Measurements from ENCODE around the gene TBC1D5.

Gene TBC1D5

DNA sequence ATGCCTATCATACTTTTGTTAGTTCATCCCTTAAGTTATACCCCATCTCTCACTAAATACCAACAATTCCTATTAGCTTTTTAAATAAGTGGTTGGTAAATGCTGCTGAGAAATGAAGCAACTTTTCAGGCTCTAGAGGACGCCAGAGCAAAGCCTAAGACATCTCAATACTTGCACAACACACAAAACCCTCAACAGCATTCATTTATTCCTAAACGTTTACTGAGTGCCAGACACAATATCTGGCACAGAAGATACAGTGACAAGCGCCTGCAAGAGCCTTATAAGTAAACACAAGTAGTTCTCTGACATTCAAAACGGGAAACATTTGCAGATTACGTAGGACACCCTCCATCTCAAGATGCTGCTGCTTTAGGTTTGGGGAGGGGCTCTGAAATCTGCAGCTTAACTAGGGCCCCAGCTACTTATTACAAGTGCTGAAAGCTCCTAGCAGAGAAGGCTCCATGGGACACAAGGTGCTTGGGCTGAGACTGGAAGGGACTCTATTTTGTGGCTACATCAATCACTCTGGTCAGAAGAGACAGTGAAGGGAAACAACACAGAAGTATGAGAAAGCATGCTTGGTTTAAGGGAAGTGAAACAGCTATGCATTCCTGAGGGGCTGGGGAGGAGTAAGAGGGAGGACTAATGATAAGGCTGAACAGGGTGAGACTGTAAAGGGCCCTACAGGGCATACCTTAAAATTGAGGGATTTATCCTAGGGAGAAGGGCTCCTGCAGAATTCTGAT lies 546.4 kb downstream of the TBC1D5 start:
- DNase-seq = no peak

DNA sequence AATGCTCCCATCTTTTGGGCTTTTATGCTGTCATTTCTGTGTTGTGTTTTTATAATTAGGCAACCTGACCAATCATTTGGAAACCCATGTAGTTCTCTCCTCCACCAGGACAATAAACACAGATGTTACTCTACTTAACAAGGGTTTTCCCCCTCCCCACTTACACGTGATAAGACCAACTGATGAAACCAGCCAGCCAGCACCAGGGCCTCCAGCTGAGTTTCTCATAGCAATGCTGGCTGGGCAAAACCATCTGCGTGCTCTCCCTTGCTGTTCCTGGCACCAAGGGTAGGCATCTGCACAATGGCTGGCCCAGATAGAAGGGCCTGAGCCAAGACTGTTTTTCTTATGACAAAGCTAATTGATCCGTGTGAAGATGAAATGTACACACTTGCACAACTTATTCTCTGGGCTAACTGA lies 547.2 kb downstream of the TBC1D5 start:
- no peak for DNase-seq

DNA sequence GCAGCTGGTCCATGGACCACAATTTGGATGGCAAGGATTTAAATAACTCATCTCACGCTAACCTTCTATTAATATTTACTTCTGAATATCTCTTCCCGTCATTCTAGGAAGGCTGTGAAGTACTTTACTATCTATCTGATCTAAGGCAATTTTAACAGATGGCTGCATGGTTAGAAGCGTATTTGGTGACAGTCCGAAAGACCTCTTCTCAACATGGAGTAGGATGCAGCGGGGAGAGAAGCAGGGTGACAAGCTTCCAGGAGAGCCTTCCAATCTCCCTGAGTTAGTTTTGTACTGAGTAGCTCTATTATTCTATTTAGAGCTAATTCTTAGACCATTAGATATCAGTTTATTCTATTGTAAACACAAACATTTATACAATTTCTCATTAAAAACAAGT lies 548.3 kb downstream of the TBC1D5 start:
- no peak for DNase-seq

DNA sequence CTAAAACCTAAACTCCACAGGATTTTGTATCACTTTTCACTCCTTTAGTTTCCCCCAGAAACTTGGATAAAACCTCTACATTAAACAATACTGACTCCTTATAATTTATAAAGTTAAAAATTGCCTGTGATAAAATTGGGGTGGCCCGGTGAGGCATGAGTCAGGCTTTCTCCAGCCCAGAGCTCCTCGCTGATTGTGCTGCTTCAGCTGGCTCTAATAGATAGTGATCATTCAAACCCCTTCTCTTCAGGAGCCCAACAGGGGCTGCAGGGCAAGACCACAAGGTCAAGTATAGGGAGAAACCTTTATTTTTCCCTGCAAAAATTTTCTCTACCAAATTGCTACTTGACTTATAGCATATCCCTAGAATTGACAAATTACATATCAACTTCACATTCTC lies 549.4 kb downstream of the TBC1D5 start:
- DNase-seq = no peak

DNA sequence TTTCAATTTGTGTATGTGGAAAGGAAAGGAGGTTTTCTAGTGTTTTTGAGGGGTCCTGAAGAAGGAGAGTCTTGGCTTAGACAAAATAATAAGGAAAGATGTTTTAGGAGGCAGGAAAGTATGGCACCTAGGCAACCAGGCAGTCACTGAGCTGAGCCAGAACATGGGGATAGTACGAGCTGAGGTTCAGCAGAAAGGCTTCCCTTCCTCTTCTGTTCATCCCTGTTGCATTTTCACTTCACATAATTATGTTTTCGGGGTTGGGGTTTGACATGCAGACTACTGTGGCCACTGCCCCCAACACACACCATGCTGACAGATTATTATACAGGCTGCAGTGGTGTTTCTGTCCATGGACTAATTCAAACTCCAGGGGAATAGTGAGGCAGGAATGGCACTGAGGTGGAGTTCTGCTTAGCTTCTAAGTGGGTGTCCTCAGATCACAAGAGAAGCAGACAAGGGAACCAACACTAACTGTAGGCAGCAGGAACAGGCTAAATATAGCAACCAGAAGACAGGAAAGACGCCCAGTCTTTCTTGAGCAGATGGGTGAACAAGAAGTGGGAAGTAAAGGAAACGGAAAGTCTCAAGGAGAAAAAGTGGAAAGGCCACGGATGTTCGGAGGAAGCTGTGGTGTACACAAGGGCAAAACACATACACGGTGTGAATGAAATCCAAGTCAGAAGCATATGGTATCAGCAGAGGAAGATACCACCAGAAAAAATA lies 551.9 kb downstream of the TBC1D5 start:
- DNase-seq = no peak

DNA sequence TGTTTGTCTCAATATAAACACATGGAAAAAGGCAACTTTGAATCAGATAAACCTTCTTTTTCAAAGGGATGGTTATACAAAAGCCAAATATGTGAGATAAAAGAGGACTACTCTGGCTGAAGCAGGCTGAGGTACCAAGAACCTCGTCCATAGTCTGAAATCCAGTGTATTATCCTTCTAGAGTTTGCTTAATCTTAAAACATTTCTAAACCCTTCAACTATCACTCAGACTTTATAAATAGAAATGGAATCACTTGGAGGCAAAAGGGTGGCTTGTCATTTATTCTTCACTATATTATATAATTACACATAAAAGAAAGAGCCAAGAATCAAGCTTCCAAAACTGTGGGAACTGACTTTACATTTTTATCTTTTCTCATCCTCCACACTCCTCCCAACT lies 554.1 kb downstream of the TBC1D5 start:
- no peak for DNase-seq

DNA sequence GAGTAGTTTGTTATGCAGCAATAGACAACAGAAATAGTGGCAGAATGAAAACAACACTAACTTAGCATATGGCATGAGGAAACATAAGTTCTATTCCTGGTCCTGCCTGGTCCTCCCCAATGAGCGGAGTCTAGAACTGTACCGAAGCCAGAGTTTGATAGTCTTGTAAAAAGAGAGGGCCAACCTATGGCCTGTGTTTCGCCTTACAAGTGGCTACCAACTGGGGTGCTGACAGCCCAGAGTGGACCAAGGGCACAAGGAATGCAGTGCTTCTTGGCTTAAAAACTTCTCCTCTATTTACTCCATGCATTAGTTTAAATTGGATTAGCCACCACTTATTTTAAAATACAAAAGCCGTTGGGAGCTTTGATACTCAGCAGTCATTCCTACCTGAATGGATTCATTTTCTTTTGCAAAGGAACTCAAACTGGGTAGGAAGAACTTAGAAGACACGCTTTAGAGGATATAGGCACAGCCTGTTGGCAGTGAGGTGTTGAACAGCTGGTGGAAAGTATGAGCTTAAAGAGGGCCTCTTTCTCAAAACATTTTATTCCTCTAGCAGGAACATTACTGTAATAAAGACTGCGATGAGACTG lies 554.7 kb downstream of the TBC1D5 start:
- no peak for DNase-seq

DNA sequence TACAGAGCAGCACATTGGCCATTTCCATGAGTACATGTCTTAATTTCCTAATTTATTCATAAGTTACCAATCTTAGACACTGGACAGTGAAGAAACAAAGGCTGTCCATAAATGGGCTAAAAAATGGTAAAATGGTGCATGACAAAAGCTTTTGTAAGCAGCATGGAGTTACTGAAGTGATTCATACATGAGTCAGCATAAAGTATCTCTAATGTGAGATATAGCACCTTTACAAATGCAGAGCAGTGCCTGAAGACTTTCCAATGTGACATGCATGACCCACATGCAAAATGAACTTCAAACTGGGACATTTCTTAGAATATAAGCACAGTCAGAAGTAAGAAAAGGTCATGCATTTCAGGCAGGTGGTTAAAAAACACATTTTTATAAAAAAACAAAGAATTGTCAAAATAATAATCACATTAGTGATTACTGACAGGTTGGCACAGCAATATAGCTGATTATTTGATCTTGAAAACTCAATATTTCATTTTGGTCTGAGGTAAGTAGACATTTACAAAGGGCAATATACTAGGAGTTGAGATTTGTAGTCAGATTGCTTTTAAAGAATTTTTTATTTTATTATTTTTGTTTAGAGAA lies 558.4 kb downstream of the TBC1D5 start:
- DNase-seq = no peak

DNA sequence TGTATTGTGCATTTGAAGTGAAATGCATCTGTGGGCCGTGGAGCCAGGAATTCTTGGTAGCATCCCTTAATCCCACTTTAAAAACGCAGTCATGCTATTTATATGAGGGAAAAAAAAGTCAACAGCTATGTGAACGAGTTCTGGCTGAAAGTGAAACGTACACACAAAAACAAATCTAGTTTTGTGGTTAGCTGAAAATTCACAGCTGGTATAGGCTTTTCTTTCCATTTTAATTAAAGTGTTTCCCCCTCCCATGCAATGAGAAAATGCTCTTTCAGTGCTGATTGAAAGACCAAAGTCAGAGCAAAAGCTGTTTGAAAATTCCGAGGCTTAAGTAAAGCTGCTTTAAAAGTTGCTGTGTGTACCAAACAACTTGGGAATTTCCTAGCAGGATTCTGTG lies 560.3 kb downstream of the TBC1D5 start:
- no peak for DNase-seq

DNA sequence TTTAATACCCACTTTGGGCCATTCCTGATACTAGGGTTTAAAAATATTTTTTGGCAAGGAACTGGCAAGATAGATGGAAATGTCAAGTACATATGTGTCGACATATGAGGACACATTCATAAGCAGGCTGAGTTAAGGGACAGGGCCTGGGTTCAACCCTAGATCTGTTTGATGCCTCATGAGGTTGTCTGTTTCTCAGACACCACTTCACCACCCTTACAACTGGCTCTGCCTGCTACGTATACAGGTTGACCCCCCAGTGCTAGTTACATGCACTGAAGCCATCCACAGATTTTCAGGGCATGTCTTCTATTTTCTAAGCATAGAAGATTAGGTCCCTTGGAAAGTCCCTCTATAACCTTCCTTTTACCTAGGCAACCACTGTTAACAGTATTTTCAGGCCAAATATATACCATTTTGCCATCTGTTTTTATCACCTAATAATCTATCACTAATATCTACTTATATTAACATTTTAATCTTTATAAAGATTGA lies 561.0 kb downstream of the TBC1D5 start:
- no peak for DNase-seq

DNA sequence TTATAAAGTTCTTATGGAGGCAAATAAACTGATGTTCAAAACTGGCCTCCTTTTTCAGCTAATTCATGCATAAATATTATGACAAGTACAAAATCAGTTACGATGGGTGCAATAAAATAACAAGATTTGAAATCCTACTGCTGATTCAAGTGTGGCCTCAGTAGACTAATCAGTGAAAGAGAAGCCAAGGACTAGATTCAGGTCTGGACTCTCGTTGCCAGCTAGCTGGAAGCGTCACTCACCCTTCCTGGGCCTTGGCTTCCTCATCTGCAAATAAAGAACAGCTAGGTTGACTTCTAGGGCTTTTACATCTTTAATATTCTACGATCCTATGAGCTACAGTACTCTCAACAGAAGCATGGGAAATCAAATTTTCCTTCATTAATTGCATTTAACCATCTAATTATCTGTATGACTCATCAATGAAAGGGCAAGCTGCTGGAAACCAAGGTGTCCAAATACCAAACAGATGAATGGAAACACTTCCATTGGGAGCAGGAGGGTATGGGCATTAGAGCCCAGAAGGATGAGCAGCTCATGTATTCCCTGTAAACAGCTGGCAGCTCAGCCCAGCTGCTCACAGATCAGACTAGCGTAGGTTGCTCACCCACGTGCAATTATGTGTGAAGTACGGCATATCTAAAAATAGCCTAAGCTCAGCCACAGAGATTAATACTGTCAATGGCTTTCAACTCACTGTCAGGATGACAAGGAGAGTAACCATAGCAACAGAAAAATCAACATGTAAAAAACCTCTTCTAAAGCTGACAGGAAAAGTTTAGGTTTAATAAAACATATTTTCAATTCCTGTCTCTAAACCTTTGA lies 562.8 kb downstream of the TBC1D5 start:
- DNase-seq = no peak

DNA sequence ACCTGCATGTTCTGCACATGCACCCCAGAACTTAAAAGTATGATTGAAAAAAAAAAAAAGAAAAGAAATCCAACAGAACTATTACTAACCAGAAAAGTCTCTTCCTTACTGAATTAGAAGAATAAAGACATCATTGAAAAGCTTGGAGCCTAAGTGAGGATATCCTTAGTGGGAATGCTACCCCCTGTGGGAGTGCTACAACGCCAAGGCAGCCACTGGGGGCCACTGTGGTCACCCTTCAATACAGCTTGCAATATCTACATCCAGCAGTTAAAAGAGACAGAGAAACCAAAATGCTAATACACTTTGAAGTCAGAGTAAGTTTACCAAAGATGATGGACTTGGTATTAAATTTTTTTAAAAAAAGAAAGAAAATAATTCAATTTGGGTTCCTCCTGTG lies 565.7 kb downstream of the TBC1D5 start:
- no peak for DNase-seq

DNA sequence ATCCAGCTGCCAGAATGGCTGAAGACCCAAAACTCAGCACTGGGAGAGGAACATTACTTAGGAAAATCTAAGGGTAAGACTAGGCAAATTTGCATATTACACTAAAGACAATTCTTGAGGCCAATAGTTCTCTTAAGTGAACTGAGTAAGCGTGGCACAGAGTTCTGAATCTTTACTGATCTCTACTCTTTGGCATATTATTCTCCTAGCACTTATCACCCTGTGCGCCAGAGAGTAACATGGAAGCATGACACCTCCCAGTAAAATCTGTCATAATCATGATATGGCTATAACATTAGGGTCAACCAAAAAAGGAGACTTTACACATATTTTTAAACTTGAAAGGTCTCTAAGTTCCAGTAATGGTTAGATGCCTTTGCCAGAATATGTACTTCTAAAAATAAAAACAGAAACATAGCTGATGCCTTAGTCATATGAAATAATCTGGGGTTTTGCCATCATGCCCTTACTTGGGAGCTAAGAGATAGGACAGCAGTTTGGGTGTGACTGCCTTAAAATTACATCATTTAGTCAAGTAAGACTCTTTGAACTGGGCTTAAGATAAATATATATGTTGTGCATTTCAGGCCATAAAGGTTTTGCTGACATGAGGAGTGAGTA lies 567.1 kb downstream of the TBC1D5 start:
- DNase-seq = no peak

DNA sequence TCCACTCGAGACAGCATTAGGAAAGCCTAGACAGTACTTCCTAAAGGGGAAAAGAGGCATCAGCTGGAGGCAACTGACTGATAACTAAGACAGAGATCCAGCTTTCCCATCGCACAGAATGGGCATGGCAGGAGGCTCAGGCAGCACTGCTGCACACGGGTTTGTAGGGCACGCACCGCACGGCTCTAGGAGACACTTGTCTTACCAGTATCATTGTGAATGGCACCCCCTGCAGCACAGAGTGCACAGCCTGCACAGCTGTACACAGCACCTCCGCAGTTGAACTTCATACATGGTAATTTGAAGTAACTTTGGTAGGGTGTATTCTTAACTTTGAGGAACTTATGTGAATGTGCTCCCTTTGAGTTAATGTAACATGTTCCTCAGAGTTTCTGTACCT lies 576.1 kb downstream of the TBC1D5 start:
- DNase-seq = no peak

DNA sequence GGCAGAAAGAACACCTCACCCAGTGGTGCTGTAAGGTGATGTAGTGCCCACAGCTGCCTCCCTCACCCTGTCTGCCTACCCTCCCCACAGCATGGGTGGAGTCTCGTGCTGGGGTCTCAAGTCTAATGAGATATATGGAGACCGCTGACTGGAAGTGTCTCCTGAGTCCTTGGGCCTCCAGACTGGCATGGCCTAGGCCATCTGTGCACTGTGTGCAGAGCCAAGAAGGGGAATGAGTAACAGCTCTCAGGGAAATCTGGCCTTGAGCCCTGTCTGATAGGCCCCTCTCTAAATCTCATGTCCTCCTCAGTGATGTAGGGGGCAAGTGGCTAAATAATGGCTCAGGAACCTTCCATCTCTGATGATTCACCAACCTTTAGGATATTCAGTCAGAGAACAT lies 580.3 kb downstream of the TBC1D5 start:
- no peak for DNase-seq

DNA sequence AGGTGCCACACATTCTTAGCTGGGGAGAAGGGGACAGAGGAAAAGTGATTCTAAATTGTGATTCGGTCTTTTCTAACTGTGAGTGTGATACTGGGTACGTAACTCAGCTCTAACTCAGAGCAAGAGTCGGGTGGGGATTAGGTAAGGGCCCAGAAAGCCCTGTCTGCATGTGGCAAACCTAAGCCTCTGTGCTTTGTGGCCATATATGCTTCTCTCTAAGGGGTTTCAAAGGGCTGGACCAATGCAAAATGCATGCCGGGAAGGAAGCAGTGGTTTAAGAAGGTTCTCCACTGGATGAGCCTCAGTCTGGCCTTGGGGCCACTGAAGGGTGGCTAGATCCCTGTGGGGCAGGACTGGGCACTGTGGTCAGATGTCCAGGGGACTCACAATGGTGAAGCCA lies 581.8 kb downstream of the TBC1D5 start:
- no peak for DNase-seq

DNA sequence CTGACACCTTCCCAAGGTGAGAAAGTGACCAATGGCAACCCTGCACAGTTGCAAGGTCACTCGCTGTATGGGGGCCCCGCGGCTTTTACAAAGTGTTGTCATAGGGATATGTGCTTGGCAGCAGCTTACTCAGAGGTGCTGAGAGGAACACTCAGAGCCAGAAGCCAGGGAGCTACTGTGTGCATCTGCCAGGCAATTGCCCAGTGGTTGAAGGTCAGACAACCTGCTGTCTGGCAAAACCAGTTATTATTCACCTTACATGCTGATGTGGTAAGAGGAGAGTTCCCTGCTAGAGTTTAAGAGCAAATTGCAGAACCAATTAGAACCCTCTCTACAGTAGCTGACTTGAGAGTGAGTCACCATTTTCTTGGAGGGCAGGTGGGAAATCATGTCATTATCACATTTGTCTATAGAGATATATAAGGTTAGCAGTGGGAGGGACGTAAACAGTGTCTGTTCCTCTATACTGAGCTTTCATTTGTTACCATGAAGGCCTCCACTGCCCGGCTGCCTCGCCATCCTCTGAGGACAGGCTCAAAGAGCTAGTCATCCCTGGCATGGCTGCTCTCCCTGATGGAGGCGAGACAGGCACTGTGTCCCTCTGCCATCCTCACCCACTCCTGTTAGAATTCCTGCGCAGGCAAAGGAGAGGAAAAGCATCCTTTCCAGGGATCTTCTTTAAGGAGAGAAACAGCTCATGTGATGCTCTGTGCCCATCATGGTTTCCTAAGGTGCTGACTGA lies 583.3 kb downstream of the TBC1D5 start:
- DNase-seq = no peak

DNA sequence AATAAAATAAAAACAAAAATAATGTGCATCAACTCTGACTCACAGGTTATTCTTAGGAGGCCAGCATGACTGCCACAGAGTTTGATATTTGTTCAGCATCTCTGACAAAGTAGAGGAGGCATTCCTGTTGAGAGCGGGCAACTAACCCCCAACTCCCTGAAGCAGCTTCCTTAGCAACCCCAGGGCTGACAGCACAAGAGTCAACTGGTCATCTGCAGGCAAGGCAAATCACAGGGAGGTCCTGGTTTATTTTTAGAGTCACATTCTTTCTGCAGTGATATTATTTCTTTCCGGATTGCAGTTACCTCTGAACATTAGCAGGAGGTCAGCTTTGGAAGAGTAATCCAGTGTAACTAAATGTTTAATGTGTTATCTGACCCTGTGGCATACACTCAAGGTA lies 584.7 kb downstream of the TBC1D5 start:
- DNase-seq = no peak

DNA sequence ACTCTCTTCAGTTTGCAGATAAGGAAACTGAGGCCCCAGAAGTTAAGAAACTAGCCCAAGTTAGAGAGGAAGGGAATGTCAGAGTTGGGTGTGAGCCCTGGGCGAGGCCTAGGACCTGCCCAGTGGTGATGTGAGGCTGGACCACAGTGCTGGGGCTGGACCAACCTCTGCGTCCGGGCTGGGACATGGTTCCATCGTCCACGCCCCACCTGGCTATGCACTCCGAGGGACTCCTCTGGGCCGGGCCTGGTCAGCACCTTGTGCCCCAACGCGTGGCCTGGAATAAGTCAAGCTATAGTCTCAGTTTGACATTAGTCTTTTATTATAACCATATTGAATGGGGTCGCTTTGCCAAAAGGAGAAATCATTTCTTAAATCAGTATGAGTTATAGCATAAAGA lies 585.6 kb downstream of the TBC1D5 start:
- no peak for DNase-seq

DNA sequence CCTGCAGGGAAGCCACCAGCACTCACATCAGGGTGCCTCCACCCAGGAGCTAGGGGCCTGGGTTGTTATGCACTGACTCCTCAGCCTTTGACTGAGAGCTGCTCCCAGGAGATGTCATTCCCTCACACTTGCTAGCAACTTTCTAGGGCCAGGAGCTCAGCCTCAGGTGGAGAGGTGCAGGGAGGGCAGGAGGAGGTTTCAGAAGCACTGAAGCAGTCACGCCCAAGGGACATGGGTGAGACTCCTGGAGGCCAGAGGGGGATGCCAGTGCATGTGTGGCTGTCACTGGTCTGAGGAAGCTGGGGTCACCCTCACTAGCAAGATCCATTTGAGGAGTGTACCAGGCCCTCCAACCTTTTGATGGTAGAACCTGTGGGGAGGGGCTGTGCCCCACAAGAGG lies 586.5 kb downstream of the TBC1D5 start:
- DNase-seq = no peak

DNA sequence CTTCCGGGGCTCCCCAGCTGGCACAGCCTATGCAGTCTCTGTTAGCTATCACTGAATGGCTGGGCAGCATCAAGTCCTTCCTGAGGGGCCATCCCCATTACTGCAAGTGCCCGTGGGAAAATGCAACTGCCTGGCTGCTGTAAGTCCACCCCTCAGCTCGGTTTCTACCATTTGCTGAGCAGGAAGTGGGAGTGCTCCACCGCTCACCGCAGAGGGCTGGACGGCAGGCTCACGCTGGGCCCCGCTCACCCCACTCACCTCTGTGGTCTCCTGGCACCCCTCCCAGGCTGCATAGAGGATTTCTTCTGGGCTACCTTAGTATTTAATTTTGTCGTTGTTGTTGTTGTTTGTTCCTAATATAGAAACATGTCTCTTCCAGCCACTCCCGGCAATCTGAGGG lies 587.5 kb downstream of the TBC1D5 start:
- no peak for DNase-seq

DNA sequence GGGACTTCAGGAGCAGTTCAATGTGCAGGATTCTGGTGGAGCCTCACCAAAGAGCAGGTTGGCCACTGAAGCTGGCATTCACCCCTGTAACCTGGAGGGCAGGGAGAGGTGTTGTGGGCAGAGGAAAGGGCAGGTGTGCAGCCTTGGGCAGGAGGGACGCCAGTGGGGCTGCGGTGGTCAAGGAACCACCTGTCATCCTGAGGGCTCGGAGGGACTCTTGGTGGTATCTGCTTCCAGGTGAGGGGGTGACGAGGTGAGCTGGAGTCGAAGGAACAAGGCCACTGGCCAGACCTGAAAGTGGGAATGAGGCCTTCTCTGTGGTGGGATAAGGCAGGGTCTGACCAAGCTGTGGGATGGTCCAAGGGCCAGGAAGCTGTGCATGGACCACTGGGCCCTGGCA lies 588.2 kb downstream of the TBC1D5 start:
- no peak for DNase-seq

Data from effector CD8-positive, alpha-beta T cell (primary cell).